Endothelial cell (in vitro differentiated cells): Measurements from ENCODE around the gene LRG1. TPM values are rescaled to one million over a fixed set of nuclear protein-coding genes. Genes with fewer than 3 reads are reported as not detected.

Source experiments
- DNase-seq: peaks from one replicate; pipeline ENCODE4 v3.0.0; 2021; ENCODE audit warnings: low spot score
- H3K27ac Mint-ChIP-seq: one replicate; pipeline ENCODE4 v1.8.0; 2021; ENCODE audit warnings: mixed read lengths, inconsistent platforms; ENCODE audit not compliant: unreplicated experiment
- H3K27me3 Mint-ChIP-seq: one replicate; pipeline ENCODE4 v1.8.0; 2021; ENCODE audit warnings: mild to moderate bottlenecking, moderate library complexity, mixed read lengths, inconsistent platforms; ENCODE audit not compliant: unreplicated experiment
- H3K36me3 Mint-ChIP-seq: one replicate; pipeline ENCODE4 v1.8.0; 2021; ENCODE audit warnings: mild to moderate bottlenecking, low read depth, mixed read lengths, inconsistent platforms; ENCODE audit not compliant: unreplicated experiment
- H3K4me1 Mint-ChIP-seq: one replicate; pipeline ENCODE4 v1.8.0; 2021; ENCODE audit warnings: mild to moderate bottlenecking, mixed read lengths, inconsistent platforms; ENCODE audit not compliant: unreplicated experiment
- H3K4me3 Mint-ChIP-seq: one replicate; pipeline ENCODE4 v1.8.0; 2021; ENCODE audit warnings: mild to moderate bottlenecking, mixed read lengths, inconsistent platforms; ENCODE audit not compliant: unreplicated experiment
- H3K9me3 Mint-ChIP-seq: one replicate; pipeline ENCODE4 v1.8.0; 2021; ENCODE audit warnings: mixed read lengths, inconsistent platforms; ENCODE audit not compliant: unreplicated experiment
- total RNA-seq: library from RNA; stranded (reverse); fragmentation: NEBNext Ultra II Directional; extraction: Animal tissue kit (Norgen Biotek cat#: 25700); gene quantifications from one replicate; pipeline ENCODE4 v1.2.1, GENCODE V29; 2021; ENCODE audit not compliant: unreplicated experiment
- TF ChIP-seq, protein P1 (sequence below): fragments of 200-600 bp; sonication (generic); IDR thresholded peaks from one replicate; pipeline ENCODE4 v1.5.0; 2021; ENCODE audit warnings: antibody characterized with exemption; ENCODE audit not compliant: unreplicated experiment

Gene LRG1
- total RNA-seq, 1 donor from 2014 or later, result 2.2 TPM

DNA sequence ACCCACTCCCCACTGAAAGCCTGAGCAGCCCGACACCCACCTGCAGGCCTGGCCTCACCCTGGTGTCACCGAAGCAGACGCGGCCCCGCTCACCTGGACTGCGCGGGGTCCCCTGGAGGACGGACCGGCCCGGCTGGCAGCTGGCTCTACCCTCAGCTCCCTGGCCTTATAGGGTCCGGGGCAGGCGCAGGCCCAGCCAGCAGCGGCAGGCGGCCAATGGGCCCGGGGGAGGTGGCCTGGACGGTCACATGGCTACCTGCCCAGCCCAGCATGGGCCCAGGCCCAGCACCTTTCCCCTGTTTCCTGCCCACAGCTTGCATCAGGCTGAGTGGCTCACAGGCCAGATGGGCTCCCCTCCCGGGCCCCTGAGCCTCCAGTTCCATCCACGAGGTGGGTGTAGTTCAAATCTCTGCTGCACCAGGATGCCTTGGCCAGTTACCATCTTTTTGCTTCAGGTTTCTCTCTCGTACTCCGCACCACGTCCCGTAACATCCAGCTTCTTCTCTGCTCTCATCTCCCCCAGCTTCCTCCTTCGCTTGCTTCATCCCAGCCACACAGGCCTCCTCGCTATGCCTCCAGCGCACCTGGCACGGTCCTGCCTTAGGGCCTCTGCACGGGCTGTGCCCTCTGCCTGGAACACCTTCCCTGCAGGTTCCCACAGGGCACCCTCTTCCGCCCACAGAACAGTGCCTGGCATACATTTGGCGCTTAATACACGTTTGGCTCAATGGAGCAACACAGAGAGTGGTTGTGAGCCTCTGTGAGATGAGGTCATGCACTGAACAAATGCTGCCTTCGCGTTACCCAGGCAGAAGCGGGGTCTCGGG is 21.3 kb downstream of the LRG1 start, which contains the start of gene PLIN4:
TSS of gene PLIN4 (minus strand) at position 142 of the 827 bp plus-strand sequence. CDS start 214 bp downstream, outside the sequence.
- no peaks in the 10 kb centered on the region for H3K9me3 Mint-ChIP-seq
- H3K4me3 Mint-ChIP-seq, result no peak within 1 kb of the TSS
- H3K4me1 Mint-ChIP-seq, result peaks cover 3% of the 10 kb centered on the region
- no peak within 1 kb of the TSS for H3K27ac Mint-ChIP-seq
- TF ChIP-seq, protein P1, sequence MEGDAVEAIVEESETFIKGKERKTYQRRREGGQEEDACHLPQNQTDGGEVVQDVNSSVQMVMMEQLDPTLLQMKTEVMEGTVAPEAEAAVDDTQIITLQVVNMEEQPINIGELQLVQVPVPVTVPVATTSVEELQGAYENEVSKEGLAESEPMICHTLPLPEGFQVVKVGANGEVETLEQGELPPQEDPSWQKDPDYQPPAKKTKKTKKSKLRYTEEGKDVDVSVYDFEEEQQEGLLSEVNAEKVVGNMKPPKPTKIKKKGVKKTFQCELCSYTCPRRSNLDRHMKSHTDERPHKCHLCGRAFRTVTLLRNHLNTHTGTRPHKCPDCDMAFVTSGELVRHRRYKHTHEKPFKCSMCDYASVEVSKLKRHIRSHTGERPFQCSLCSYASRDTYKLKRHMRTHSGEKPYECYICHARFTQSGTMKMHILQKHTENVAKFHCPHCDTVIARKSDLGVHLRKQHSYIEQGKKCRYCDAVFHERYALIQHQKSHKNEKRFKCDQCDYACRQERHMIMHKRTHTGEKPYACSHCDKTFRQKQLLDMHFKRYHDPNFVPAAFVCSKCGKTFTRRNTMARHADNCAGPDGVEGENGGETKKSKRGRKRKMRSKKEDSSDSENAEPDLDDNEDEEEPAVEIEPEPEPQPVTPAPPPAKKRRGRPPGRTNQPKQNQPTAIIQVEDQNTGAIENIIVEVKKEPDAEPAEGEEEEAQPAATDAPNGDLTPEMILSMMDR, result no peak
- no peak for DNase-seq
- H3K36me3 Mint-ChIP-seq, result no peaks in the 10 kb centered on the region
- peaks cover 20% of the 10 kb centered on the region for H3K27me3 Mint-ChIP-seq

DNA sequence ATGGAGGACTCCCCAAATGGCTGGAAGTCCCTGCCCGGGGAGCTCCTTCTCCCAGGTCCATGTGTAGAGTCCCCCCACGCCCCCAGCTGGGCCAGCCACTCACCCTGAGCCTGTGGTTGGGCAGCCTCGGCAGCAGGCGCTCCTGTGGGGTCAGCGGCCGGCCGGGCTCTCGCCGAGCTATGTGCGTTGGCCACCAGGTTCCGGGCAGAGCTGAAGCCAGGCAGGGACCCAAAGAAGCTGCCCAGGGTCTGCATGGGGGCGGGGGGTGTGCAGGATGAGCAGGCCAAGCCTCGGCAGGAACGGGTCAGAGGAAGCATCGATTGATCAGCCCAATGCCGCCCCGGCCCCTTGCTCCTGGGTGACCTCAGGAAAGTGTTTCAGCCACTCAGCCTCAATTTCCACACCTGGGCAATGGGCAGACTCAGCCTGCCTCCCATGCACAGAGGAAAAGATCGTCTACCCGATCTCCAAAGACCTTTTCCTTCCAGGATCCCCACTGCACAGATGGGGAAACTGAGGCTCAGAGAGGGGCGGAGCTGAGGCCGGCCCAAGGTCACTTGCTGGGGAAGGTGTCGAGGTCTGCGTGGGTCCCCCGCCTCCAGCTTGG is 22.3 kb downstream of the LRG1 start:
- H3K36me3 Mint-ChIP-seq, result no peaks in the 10 kb centered on the region
- no peaks in the 10 kb centered on the region for H3K9me3 Mint-ChIP-seq
- DNase-seq, result no peak
- TF ChIP-seq, protein P1, result no peak
- H3K27ac Mint-ChIP-seq, result no peak overlapping the region
- H3K4me1 Mint-ChIP-seq, result peaks cover 3% of the 10 kb centered on the region
- H3K4me3 Mint-ChIP-seq, result no peak overlapping the region
- peaks cover 20% of the 10 kb centered on the region for H3K27me3 Mint-ChIP-seq

DNA sequence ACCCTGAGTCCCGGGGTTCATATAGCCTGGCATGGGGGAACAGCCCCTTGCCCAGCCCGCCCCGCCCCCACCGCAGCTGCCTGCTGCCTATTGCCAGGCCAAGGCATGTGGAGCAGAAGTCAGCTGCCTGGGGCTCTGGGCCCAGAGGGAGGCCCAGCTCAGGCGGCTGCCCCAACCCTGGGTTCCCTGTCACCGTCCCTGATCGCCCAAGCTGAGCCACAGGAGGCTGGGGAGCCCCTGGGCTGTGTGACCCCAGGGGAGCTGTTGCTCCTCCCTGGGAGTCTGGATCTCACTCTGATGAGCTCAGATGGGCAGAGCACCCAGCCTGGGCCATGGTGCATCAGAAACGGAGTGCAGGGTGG is 22.9 kb downstream of the LRG1 start:
- no peaks in the 10 kb centered on the region for H3K9me3 Mint-ChIP-seq
- no peaks in the 10 kb centered on the region for H3K36me3 Mint-ChIP-seq
- no peak overlapping the region for H3K4me3 Mint-ChIP-seq
- H3K4me1 Mint-ChIP-seq, result peaks cover 3% of the 10 kb centered on the region
- TF ChIP-seq, protein P1, result no peak
- DNase-seq, result no peak
- peaks cover 21% of the 10 kb centered on the region for H3K27me3 Mint-ChIP-seq
- H3K27ac Mint-ChIP-seq, result no peak overlapping the region

DNA sequence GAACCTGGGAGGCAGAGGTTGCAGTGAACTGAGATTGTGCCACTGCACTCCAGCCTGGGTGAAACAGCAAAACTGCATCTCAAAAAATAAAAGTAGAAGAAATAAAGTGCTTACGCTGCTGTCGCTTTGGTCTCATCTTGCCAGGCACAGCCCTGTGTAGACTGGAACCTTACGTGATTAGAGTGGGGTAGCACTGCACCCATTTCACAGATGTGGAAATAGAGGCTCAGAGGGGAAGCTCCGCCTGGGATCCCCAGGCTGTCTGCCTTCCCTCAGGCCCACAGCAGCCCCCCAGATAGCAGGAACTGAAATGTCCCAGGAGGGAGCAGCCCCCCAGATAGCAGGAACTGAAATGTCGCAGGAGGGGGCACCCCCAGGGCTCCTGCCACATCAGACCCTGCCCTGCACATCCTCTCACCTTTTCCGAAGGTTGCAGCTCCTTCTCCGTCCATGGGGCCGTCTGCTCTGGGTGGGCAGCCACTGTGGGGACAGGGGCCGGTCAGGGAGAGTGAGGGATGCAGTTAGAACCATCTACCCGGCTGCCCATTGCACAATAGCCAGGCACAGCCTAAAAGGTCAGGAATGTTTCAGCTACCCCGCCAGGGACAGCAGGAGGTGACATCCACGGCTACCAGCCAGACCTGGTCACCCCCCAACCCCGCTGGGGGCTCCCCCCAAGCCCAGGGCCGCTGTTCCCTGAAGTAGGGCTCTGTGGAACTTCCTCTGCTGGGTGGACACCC is 23.5 kb downstream of the LRG1 start:
- TF ChIP-seq, protein P1, result no peak
- no peaks in the 10 kb centered on the region for H3K9me3 Mint-ChIP-seq
- DNase-seq, result no peak
- peaks cover 20% of the 10 kb centered on the region for H3K27me3 Mint-ChIP-seq
- no peak overlapping the region for H3K4me3 Mint-ChIP-seq
- peaks cover 3% of the 10 kb centered on the region for H3K4me1 Mint-ChIP-seq
- no peaks in the 10 kb centered on the region for H3K36me3 Mint-ChIP-seq
- no peak overlapping the region for H3K27ac Mint-ChIP-seq
